ENCODE results near the gene TMEM39A.

GRCh38 chr3:119405315-119405714 lies 58.1 kb downstream of the TMEM39A start:
- TF ChIP-seq, protein P1, sequence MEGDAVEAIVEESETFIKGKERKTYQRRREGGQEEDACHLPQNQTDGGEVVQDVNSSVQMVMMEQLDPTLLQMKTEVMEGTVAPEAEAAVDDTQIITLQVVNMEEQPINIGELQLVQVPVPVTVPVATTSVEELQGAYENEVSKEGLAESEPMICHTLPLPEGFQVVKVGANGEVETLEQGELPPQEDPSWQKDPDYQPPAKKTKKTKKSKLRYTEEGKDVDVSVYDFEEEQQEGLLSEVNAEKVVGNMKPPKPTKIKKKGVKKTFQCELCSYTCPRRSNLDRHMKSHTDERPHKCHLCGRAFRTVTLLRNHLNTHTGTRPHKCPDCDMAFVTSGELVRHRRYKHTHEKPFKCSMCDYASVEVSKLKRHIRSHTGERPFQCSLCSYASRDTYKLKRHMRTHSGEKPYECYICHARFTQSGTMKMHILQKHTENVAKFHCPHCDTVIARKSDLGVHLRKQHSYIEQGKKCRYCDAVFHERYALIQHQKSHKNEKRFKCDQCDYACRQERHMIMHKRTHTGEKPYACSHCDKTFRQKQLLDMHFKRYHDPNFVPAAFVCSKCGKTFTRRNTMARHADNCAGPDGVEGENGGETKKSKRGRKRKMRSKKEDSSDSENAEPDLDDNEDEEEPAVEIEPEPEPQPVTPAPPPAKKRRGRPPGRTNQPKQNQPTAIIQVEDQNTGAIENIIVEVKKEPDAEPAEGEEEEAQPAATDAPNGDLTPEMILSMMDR (tag by site-specific recombination; IDR thresholded peaks at IDR 0.05): no peak
- TF ChIP-seq ZNF558 (tag by site-specific recombination; IDR thresholded peaks at IDR 0.05): no peak
- TF ChIP-seq ZBTB7A (tag by site-specific recombination; IDR thresholded peaks at IDR 0.05; ENCODE audit: low read depth): no peak
- TF ChIP-seq PBX3 (CRISPR knock-in tag; IDR thresholded peaks at IDR 0.05): no peak
